Lower lobe of right lung (tissue), 2 donors: ENCODE data around the gene GJC1. TPM values are rescaled to one million over a fixed set of nuclear protein-coding genes. Genes with fewer than 3 reads are reported as not detected.

Experiments
- ATAC-seq, 2 donors: fragments of 200-7000 bp; cut with Tn5 transposase; one replicate each; pipeline ENCODE4 v1.9.1; 2020 to 2022; ENCODE audit warnings: mild to moderate bottlenecking in 2 of 2, moderate library complexity in 2 of 2
- DNase-seq: peaks from one replicate; pipeline ENCODE4 v3.0.0-alpha.2; 2020
- H3K27ac ChIP-seq: fragments of 200-600 bp; one replicate; pipeline ENCODE4 v1.8.0; 2022
- H3K27me3 ChIP-seq: fragments of 200-600 bp; one replicate; pipeline ENCODE4 v1.8.0; 2022; ENCODE audit warnings: low read depth
- H3K36me3 ChIP-seq: fragments of 200-600 bp; one replicate; pipeline ENCODE4 v1.8.0; 2022; ENCODE audit warnings: mild to moderate bottlenecking
- H3K4me1 ChIP-seq: fragments of 200-600 bp; one replicate; pipeline ENCODE4 v1.8.0; 2022
- H3K4me3 ChIP-seq: fragments of 200-600 bp; one replicate; pipeline ENCODE4 v1.8.0; 2022; ENCODE audit warnings: mild to moderate bottlenecking
- H3K9me3 ChIP-seq: fragments of 200-600 bp; one replicate; pipeline ENCODE4 v1.8.0; 2022
- intact Hi-C: fragments of 100-400 bp; cut with DNase I; formaldehyde crosslinking; loops from one replicate; pipeline ENCODE4 v1.11.0; 2022
- total RNA-seq: library from RNA; stranded (reverse); fragmentation: NEBNext Ultra II Directional; extraction: Animal tissue kit (Norgen Biotek cat#: 25700); gene quantifications from one replicate; pipeline ENCODE4 v1.2.1, GENCODE V29; 2021
- TF ChIP-seq, protein P1 (sequence below): fragments of 200-600 bp; IDR thresholded peaks from one replicate; pipeline ENCODE4 v1.8.0; 2022; ENCODE audit warnings: antibody characterized with exemption, mild to moderate bottlenecking
- donor health status: DM: no; HTN: yes; CAD: no; lungs with severe emphysema.

Gene GJC1
- total RNA-seq, 1 donor from 2014 or later: 18.4 TPM

DNA sequence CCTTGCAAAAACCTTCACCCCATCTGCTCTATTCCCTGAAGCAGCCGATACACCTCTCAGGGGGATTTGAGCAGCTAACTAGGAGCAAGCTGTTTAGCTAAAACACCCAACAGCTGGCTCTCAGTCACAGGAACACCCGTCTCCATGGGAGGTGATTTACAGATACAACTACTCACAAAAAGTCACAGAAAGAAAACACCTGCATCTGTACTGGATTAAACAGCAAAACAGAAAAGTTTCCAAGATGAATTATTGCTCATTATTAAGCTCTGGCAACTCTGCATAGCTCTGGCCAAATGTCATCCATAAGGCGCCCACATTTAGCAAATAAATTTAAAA lies 22.3 kb downstream of the GJC1 start:
- Histone ChIP-seq H3K27ac (no peak overlapping the region), H3K9me3 (no peaks in the 10 kb centered on the region), H3K4me3 (no peak overlapping the region), H3K36me3 (peaks cover 8% of the 10 kb centered on the region), H3K27me3 (peaks cover 9% of the 10 kb centered on the region), H3K4me1 (no peaks in the 10 kb centered on the region)
- ATAC-seq (no peak), DNase-seq (no peak)
- TF ChIP-seq, protein P1, sequence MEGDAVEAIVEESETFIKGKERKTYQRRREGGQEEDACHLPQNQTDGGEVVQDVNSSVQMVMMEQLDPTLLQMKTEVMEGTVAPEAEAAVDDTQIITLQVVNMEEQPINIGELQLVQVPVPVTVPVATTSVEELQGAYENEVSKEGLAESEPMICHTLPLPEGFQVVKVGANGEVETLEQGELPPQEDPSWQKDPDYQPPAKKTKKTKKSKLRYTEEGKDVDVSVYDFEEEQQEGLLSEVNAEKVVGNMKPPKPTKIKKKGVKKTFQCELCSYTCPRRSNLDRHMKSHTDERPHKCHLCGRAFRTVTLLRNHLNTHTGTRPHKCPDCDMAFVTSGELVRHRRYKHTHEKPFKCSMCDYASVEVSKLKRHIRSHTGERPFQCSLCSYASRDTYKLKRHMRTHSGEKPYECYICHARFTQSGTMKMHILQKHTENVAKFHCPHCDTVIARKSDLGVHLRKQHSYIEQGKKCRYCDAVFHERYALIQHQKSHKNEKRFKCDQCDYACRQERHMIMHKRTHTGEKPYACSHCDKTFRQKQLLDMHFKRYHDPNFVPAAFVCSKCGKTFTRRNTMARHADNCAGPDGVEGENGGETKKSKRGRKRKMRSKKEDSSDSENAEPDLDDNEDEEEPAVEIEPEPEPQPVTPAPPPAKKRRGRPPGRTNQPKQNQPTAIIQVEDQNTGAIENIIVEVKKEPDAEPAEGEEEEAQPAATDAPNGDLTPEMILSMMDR: no peak
- intact Hi-C loops: no loop called here

DNA sequence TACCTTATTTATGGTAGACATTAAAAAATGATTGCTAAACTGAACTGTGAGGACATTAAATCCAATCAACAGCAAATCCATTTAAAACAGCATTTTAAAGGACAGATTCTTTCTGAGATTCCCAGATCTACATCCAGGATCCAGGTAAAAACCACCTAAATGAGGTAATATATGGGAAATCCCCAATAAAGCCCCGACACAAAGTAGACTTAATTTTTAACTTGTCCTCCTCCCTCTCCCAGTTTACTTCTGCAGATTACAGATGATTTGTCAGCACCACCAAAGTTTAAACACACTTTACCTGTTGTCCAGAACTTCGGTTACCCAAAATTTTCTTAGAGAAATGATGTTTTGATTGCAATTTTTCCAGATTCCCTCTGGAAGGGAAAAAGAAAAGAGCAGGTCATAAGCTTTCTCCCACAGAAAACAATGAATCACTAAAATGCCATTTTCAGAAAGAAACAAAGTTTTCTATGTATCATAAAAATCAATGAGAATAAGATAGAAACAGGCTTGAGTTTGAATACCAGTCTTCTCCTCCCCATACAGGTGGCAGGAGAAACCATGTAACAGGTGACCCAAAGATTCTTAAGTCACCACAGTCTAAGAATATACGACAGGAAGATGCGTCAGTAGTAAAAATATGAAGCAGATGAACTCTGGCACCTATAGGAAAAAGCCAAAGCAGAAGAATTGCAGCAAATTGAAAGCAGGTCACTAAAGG lies 22.8 kb downstream of the GJC1 start:
- no peaks in the 10 kb centered on the region for H3K4me1 ChIP-seq
- peaks cover 8% of the 10 kb centered on the region for H3K36me3 ChIP-seq
- H3K27ac ChIP-seq: no peak overlapping the region
- ATAC-seq: no peak
- intact Hi-C loops: no loop called here
- H3K4me3 ChIP-seq: no peak overlapping the region
- no peak for DNase-seq
- TF ChIP-seq, protein P1: no peak
- H3K27me3 ChIP-seq: peaks cover 9% of the 10 kb centered on the region
- H3K9me3 ChIP-seq: no peaks in the 10 kb centered on the region

DNA sequence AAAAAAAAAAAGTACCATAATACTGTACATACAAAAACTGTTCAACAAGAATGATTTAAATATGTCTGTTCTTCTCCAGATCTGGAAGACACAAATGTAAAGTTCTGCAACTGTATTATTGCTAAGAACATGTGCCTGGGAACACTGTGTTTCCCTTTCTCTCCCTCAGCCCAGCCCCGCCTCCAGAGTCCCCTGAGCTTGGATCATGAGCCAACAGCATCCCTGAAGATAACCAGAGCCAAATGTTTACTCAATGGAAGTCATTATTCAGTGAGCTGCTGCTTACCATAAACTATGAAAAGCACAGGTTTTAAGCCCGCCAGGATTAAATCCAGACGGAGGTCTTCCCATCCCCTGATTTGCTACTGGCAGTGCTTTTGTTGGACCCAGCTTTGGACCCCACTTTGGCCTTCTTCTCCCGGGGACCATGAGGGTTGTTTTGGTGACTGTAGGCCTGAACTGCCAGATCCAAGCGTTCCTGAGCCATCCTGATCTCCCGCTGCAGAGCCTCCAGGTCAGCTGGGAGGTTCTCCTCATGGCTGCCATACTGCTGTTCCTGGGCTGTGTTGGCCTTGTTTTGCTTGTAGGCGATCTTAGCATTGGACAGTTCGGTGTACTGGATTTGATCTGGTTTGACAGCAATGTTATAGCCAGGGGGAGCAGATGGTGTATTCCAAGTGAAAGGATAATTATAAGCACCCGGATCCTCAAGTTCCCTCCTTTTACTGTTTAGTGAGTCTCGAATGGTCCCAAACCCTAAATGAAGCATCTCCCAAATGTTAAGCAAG lies 25.6 kb downstream of the GJC1 start:
- no peak for ATAC-seq
- intact Hi-C loops: no loop called here
- H3K27me3 ChIP-seq: no peaks in the 10 kb centered on the region
- H3K36me3 ChIP-seq: peaks cover 8% of the 10 kb centered on the region
- H3K9me3 ChIP-seq: no peaks in the 10 kb centered on the region
- TF ChIP-seq, protein P1: no peak
- H3K27ac ChIP-seq: no peak overlapping the region
- no peaks in the 10 kb centered on the region for H3K4me1 ChIP-seq
- no peak for DNase-seq
- H3K4me3 ChIP-seq: no peak overlapping the region

DNA sequence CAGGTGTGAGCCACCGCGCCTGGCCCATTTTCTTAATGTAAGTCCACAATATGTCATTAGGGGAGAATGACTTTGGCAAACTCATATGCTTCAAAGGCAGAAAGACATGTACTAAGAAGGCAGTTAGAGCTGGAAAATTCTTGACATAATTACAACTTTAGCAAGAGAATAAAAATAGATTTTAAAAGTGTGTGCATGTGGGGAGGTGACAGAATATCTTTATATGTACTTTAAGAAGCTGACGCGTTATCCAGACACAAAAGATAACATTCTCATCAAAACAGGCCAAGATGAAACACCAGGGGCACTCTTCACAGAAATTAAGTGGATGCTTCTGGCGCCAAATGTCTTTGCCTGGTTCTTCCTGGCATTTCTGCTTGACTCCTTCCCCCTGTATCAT lies 28.2 kb downstream of the GJC1 start:
- Histone ChIP-seq H3K27me3 (no peaks in the 10 kb centered on the region), H3K36me3 (peaks cover 8% of the 10 kb centered on the region), H3K4me1 (no peaks in the 10 kb centered on the region), H3K4me3 (no peak overlapping the region), H3K9me3 (no peaks in the 10 kb centered on the region), H3K27ac (no peak overlapping the region)
- TF ChIP-seq, protein P1: no peak
- intact Hi-C loops: no loop called here
- no peak for DNase-seq
- ATAC-seq: no peak

DNA sequence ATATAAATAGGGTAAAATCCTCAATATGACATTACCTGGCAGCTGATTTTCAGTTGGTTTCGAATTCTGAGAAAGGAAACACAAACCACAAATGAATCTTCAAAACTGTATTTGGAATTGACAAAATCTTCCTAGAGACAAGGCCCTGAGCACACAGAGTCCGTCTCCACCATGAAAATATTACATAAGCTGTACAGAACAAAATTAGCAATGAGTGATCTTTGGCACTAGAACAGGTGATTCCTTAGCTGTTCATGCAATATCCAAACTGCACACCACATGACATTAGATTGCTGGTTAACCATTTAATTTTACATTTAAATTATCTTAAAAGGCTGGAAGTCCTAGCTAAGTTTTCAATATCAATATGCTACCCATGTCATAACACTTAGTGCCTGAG lies 31.7 kb downstream of the GJC1 start:
- no peaks in the 10 kb centered on the region for H3K36me3 ChIP-seq
- intact Hi-C loops: no loop called here
- ATAC-seq: no peak
- H3K27ac ChIP-seq: no peak overlapping the region
- H3K4me1 ChIP-seq: peaks cover 16% of the 10 kb centered on the region
- DNase-seq: no peak
- no peaks in the 10 kb centered on the region for H3K9me3 ChIP-seq
- no peak overlapping the region for H3K4me3 ChIP-seq
- TF ChIP-seq, protein P1: no peak
- H3K27me3 ChIP-seq: no peaks in the 10 kb centered on the region
